ENCODE data around the gene CA12. TPM values are rescaled to one million over a fixed set of nuclear protein-coding genes. Genes with fewer than 3 reads are reported as not detected.
A peak's percentile ranks its signal among the peaks of the same experiment; 100 is the strongest.
"Not testable (repeated sequence)": the region's sequence is repeated elsewhere in the genome, so short reads cannot be mapped to it uniquely, and the experiment has no call there.

Gene CA12
- under 1 TPM in 1 of 2 donors, not detected in 1; 0.95 TPM for total RNA-seq

- Mint-ChIP-seq H3K36me3 (peaks cover 0 to 13% of the 10 kb centered on the region in 2 donors), H3K27ac (no peak within 1 kb of the TSS), H3K9me3 (peaks cover 0 to 8% of the 10 kb centered on the region in 2 donors)
- DNase-seq (ENCODE audit: low spot score in 2 of 2) (peak in 1 of 2 donors; percentile 34), ATAC-seq (peak; percentile 54 to 69)
Measured at GRCh38 chr15:63381301-63382204, at the start of gene CA12. CA12 (minus strand) TSS chr15:63381846; CDS start chr15:63381720, 126 bp downstream.

- DNase-seq (ENCODE audit: low spot score in 2 of 2) (no peak), ATAC-seq (no peak)
- H3K27ac Mint-ChIP-seq = no peak overlapping the region
- H3K36me3 Mint-ChIP-seq = peaks cover 0 to 5% of the 10 kb centered on the region in 2 donors
- H3K9me3 Mint-ChIP-seq = peaks cover 4 to 5% of the 10 kb centered on the region in 2 donors
Measured at GRCh38 chr15:63430766-63431451, 49.3 kb upstream of the CA12 start.

- no peak overlapping the region for H3K27ac Mint-ChIP-seq
- ATAC-seq (no peak), DNase-seq (ENCODE audit: low spot score in 2 of 2) (no peak)
- H3K9me3 Mint-ChIP-seq = peaks cover 4 to 5% of the 10 kb centered on the region in 2 donors
- H3K36me3 Mint-ChIP-seq = peaks cover 0 to 5% of the 10 kb centered on the region in 2 donors
Measured at GRCh38 chr15:63426552-63426951, 44.9 kb upstream of the CA12 start.

- ATAC-seq (no peak), DNase-seq (ENCODE audit: low spot score in 2 of 2) (no peak)
- peaks cover 0 to 5% of the 10 kb centered on the region in 2 donors for H3K36me3 Mint-ChIP-seq
- peaks cover 4 to 5% of the 10 kb centered on the region in 2 donors for H3K9me3 Mint-ChIP-seq
- no peak overlapping the region for H3K27ac Mint-ChIP-seq
Measured at GRCh38 chr15:63425426-63425985, 43.9 kb upstream of the CA12 start.

- ATAC-seq (no peak), DNase-seq (ENCODE audit: low spot score in 2 of 2) (no peak)
- no peak overlapping the region for H3K27ac Mint-ChIP-seq
- H3K36me3 Mint-ChIP-seq = peaks cover 0 to 5% of the 10 kb centered on the region in 2 donors
- peaks cover 4 to 5% of the 10 kb centered on the region in 2 donors for H3K9me3 Mint-ChIP-seq
Measured at GRCh38 chr15:63422891-63423590, 41.4 kb upstream of the CA12 start.

GRCh38 chr15:63421433-63421832, 39.8 kb upstream of the CA12 start:
- DNase-seq (ENCODE audit: low spot score in 2 of 2) (no peak), ATAC-seq (no peak)
- Mint-ChIP-seq H3K36me3 (peaks cover 0 to under 1% of the 10 kb centered on the region in 2 donors), H3K9me3 (peaks cover 0 to under 1% of the 10 kb centered on the region in 2 donors), H3K27ac (no peak overlapping the region)

- no peaks in the 10 kb centered on the region for H3K36me3 Mint-ChIP-seq
- no peak overlapping the region for H3K27ac Mint-ChIP-seq
- H3K9me3 Mint-ChIP-seq = no peaks in the 10 kb centered on the region
- DNase-seq (ENCODE audit: low spot score in 2 of 2) (no peak), ATAC-seq (no peak)
Measured at GRCh38 chr15:63420333-63420747, 38.7 kb upstream of the CA12 start.

- H3K27ac Mint-ChIP-seq = no peak overlapping the region
- no peaks in the 10 kb centered on the region for H3K36me3 Mint-ChIP-seq
- no peak for DNase-seq (ENCODE audit: low spot score in 2 of 2)
- H3K9me3 Mint-ChIP-seq = no peaks in the 10 kb centered on the region
- no peak for ATAC-seq
Measured at GRCh38 chr15:63418811-63419210, 37.2 kb upstream of the CA12 start.

- Mint-ChIP-seq H3K36me3 (no peaks in the 10 kb centered on the region), H3K9me3 (no peaks in the 10 kb centered on the region), H3K27ac (no peak overlapping the region)
- DNase-seq (ENCODE audit: low spot score in 2 of 2) = no peak
- ATAC-seq = no peak
Measured at GRCh38 chr15:63417721-63418120, 36.1 kb upstream of the CA12 start.

- not testable (repeated sequence) for H3K27ac Mint-ChIP-seq; H3K36me3 Mint-ChIP-seq; DNase-seq (ENCODE audit: low spot score in 2 of 2); ATAC-seq; H3K9me3 Mint-ChIP-seq
Measured at GRCh38 chr15:63417274-63417673, 35.6 kb upstream of the CA12 start.

- Mint-ChIP-seq H3K36me3 (no peaks in the 10 kb centered on the region), H3K27ac (no peak overlapping the region), H3K9me3 (no peaks in the 10 kb centered on the region)
- DNase-seq (ENCODE audit: low spot score in 2 of 2) (no peak), ATAC-seq (peak in 1 of 2 donors; percentile 41)
Measured at GRCh38 chr15:63414474-63415120, 33.0 kb upstream of the CA12 start.

- no peak for DNase-seq (ENCODE audit: low spot score in 2 of 2)
- Mint-ChIP-seq H3K9me3 (no peaks in the 10 kb centered on the region), H3K36me3 (no peaks in the 10 kb centered on the region), H3K27ac (no peak overlapping the region)
- no peak for ATAC-seq
Measured at GRCh38 chr15:63412551-63412950, 30.9 kb upstream of the CA12 start.

GRCh38 chr15:63411866-63412265, 30.2 kb upstream of the CA12 start:
- H3K27ac Mint-ChIP-seq = no peak overlapping the region
- no peaks in the 10 kb centered on the region for H3K36me3 Mint-ChIP-seq
- DNase-seq (ENCODE audit: low spot score in 2 of 2) (no peak), ATAC-seq (no peak)
- H3K9me3 Mint-ChIP-seq = no peaks in the 10 kb centered on the region

GRCh38 chr15:63409179-63409578, 27.5 kb upstream of the CA12 start:
- DNase-seq (ENCODE audit: low spot score in 2 of 2) = no peak
- no peak overlapping the region for H3K27ac Mint-ChIP-seq
- no peaks in the 10 kb centered on the region for H3K36me3 Mint-ChIP-seq
- no peaks in the 10 kb centered on the region for H3K9me3 Mint-ChIP-seq
- no peak for ATAC-seq

GRCh38 chr15:63408524-63408923, 26.9 kb upstream of the CA12 start:
- Mint-ChIP-seq H3K36me3 (no peaks in the 10 kb centered on the region), H3K9me3 (no peaks in the 10 kb centered on the region), H3K27ac (no peak overlapping the region)
- ATAC-seq = no peak
- no peak for DNase-seq (ENCODE audit: low spot score in 2 of 2)

- no peaks in the 10 kb centered on the region for H3K36me3 Mint-ChIP-seq
Measured at GRCh38 chr15:63407612-63408011, 26.0 kb upstream of the CA12 start.

More at GRCh38 chr15:63407612-63408011, 26.0 kb upstream of the CA12 start:
- H3K9me3 Mint-ChIP-seq = no peaks in the 10 kb centered on the region
- no peak for DNase-seq (ENCODE audit: low spot score in 2 of 2)
- no peak overlapping the region for H3K27ac Mint-ChIP-seq
- no peak for ATAC-seq
